Stomach smooth muscle (tissue), 2 donors: ENCODE data around the gene AIDA.

Experiments used
- H3K27ac ChIP-seq: one replicate; pipeline ENCODE4 v1.7.0; 2013; ENCODE audit warnings: mild to moderate bottlenecking, low read length, inconsistent platforms
- H3K27me3 ChIP-seq, 2 donors: one replicate each; pipeline ENCODE4 v1.7.0; 2013; ENCODE audit warnings: low read length in 2 of 2; ENCODE audit not compliant: insufficient read depth in 2 of 2, control insufficient read depth in 1 of 2
- H3K36me3 ChIP-seq, 2 donors: one replicate each; pipeline ENCODE4 v1.7.0; 2013; ENCODE audit warnings: low read length in 2 of 2; ENCODE audit not compliant: control insufficient read depth in 2 of 2, insufficient read depth in 2 of 2
- H3K4me1 ChIP-seq: one replicate; pipeline ENCODE4 v1.7.0; 2013; ENCODE audit warnings: low read length; ENCODE audit not compliant: control insufficient read depth, insufficient read depth
- H3K4me3 ChIP-seq, 2 donors: one replicate each; pipeline ENCODE4 v1.7.0; 2013; ENCODE audit warnings: low read length in 2 of 2
- H3K9ac ChIP-seq, 2 donors: one replicate each; pipeline ENCODE4 v1.7.0; 2013; ENCODE audit warnings: low read length in 2 of 2, mild to moderate bottlenecking in 1 of 2
- H3K9me3 ChIP-seq, 2 donors: one replicate each; pipeline ENCODE4 v1.7.0; 2013; ENCODE audit warnings: low read length in 2 of 2; ENCODE audit not compliant: control insufficient read depth in 2 of 2
- donor health status: healthy.
- donor health status: Pancreatic carcinoma.

The AIDA gene

DNA sequence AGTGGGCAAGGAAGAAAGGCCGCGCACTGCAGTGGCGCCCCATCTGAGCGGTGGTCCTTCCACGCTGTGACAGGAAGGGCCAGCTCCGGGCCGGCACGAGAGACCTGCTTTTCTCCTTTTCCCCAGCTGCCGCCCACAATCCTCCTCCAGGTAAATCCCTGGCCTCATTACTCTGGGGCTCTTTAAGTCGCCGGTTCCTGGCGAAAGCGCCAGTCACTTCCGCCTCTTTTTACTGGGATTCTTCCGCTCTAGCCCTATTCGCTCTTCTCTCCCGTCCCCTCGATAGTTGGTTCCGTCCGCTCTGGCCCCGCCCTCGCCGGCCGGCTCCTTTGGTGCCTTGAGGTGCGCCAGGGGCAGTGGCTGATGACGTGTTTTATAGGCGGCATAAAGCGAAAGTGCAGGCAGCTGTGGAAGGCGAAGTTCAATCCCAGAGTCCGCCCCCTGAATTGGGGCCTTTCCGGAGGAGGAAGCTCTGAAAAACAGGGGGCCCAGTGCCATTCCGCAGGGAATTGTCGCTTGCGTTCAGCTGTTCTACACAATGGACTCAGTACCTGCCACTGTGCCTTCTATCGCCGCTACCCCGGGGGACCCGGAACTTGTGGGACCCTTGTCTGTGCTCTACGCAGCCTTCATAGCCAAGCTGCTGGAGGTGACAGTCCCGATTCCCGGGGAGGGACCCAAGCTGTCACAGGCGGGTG is 68.2 kb downstream of the AIDA start:
- H3K4me1 ChIP-seq = peaks cover 4% of the 10 kb centered on the region
- no peaks in the 10 kb centered on the region for H3K27me3 ChIP-seq
- H3K9ac ChIP-seq = peak overlapping the region; percentile 96 to 100
- H3K27ac ChIP-seq = peak overlapping the region; percentile 88
- no peaks in the 10 kb centered on the region for H3K9me3 ChIP-seq
- peaks cover 0 to 3% of the 10 kb centered on the region in 2 donors for H3K36me3 ChIP-seq
- peak overlapping the region; percentile 93 to 100 for H3K4me3 ChIP-seq

DNA sequence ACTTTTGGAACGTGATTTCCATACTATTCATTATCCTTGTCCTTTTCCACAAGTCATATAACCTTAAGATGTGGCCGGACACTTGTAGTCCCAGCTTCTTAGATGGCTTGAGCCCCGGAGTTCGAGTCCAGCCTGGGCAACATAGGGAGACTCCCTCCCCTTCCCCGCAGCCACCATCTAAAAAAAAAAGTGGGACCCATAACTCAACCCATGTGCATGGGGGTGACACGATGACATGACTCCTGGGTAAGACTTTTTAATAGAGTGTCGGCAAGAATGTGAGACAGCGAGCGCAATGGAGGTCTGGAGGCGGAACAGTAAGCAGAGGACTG is 68.7 kb downstream of the AIDA start:
- H3K27me3 ChIP-seq = no peaks in the 10 kb centered on the region
- H3K9ac ChIP-seq = peak overlapping the region; percentile 86 to 100
- peak overlapping the region; percentile 88 for H3K27ac ChIP-seq
- H3K9me3 ChIP-seq = no peaks in the 10 kb centered on the region
- peak overlapping the region; percentile 93 to 100 for H3K4me3 ChIP-seq
- peaks cover 4% of the 10 kb centered on the region for H3K4me1 ChIP-seq
- peaks cover 0 to 3% of the 10 kb centered on the region in 2 donors for H3K36me3 ChIP-seq

DNA sequence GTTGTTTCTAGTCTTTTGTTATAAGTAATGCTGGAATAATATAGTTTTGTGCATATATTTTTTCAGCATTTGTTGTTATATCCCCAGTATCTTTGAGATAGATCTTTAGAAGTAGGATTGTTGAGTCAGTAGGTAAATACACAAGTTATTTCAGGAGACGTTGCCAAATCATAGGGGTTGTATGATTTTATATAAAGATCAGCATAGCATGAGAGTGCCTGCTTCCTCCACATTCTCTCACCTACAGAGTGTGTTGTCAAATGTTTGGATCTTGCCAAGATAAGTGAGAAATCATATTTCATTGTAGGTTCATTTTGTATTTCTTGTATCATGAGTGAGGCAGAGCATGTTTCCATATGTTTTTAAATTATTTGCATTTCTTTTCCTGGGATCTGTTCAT is 69.8 kb downstream of the AIDA start:
- Histone ChIP-seq H3K36me3 (peaks cover 0 to 9% of the 10 kb centered on the region in 2 donors), H3K9ac (no peak overlapping the region), H3K27me3 (no peaks in the 10 kb centered on the region), H3K9me3 (no peaks in the 10 kb centered on the region), H3K4me1 (peaks cover 4% of the 10 kb centered on the region), H3K27ac (no peak overlapping the region), H3K4me3 (no peak overlapping the region)

DNA sequence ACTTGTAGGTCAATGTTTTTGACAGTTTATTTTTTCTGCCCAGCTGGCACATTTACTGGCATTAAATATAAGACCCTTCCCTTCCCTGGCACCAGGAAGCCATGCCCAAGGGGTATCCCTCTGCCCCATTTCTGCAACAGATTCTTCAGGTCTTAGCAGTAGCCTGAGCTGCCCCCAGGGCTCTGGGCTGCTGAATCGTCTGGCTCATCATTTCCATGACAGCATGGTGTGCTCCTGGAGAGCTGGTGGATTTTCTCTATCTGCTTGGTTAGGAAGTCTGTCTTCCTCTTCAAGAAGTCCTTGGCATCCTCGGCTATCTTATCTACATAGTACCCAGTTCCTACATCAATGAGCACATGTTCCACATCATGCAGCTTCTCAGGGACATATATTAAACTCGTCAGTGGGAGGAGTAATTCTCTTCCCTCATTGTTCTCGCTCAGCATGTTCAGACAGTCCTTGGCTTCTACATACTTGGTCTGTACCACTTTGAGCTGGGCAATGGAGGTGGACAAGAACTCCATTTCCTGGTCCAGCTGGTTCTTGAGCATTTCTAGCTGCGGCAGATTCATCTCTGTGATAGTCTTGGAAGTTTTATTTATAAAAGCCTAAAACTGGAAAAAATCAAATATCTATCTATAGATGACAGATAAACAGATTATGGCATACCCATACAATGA is 70.9 kb downstream of the AIDA start:
- H3K9ac ChIP-seq = no peak overlapping the region
- H3K4me1 ChIP-seq = peaks cover 4% of the 10 kb centered on the region
- no peak overlapping the region for H3K27ac ChIP-seq
- H3K9me3 ChIP-seq = no peaks in the 10 kb centered on the region
- H3K36me3 ChIP-seq = peaks cover 0 to 9% of the 10 kb centered on the region in 2 donors
- no peaks in the 10 kb centered on the region for H3K27me3 ChIP-seq
- H3K4me3 ChIP-seq = no peak overlapping the region

DNA sequence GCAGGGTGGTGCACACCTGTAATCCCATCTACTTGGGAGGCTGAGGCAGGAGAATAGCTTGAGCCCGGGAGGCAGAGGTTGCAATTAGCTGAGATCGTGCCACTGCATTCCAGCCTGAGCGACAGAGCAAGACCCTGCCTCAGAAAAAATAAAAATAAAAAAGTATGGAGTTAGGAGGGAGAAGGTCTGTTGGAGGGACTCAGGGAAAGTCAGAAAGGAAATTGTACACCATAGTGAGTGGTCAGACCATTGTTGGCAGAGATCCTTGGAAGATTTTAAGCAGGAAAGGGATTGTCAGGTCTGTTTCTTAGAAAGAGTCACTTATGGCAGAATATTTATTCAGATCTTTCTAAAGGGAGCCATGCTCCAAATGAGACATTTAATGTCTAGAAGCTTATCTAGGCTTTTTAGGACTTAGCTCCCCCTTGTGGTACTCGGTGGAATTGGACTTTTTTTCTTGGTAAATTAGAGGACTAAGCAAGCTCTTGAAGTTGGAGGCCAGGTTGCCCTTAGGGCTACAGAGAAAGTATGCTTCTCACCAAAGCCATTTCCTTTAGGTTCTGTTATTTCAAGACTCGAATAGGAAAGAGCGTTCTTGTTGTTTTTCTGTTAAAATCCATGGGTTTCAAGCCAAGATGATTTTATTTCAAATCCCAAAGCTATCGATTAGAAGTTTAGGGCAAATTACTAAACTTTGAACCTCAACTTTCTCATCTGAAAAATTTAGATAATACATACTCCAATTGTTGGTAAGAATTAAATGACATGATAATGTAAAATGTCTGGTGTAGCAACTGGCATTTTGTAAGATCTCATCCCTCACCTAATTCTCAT is 77.9 kb downstream of the AIDA start:
- Histone ChIP-seq H3K9ac (no peak overlapping the region), H3K36me3 (peaks cover 21% of the 10 kb centered on the region in 2 donors), H3K4me1 (no peaks in the 10 kb centered on the region), H3K9me3 (no peaks in the 10 kb centered on the region), H3K4me3 (no peak overlapping the region), H3K27ac (no peak overlapping the region), H3K27me3 (no peaks in the 10 kb centered on the region)

DNA sequence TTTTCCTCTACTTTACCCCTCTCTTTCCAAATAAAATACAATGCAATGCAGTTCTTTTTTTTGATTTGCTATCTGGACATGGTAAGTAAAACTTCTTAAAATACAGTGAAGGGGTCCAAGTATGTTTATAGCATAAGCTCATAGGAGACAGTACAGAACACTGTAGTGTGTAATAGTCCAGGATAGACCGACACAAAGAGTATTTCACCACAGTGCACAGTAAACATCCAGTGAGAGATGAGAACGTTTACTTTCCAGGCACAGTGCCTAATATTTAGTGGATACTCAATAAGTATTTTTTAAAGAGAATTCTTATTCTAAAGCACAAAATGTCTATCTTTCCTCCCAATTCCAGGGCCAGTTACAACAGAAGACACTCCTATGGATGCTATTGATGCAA is 79.5 kb downstream of the AIDA start:
- no peaks in the 10 kb centered on the region for H3K9me3 ChIP-seq
- H3K36me3 ChIP-seq = peaks cover 27 to 37% of the 10 kb centered on the region in 2 donors
- no peaks in the 10 kb centered on the region for H3K4me1 ChIP-seq
- no peak overlapping the region for H3K4me3 ChIP-seq
- no peaks in the 10 kb centered on the region for H3K27me3 ChIP-seq
- H3K27ac ChIP-seq = no peak overlapping the region
- no peak overlapping the region for H3K9ac ChIP-seq

DNA sequence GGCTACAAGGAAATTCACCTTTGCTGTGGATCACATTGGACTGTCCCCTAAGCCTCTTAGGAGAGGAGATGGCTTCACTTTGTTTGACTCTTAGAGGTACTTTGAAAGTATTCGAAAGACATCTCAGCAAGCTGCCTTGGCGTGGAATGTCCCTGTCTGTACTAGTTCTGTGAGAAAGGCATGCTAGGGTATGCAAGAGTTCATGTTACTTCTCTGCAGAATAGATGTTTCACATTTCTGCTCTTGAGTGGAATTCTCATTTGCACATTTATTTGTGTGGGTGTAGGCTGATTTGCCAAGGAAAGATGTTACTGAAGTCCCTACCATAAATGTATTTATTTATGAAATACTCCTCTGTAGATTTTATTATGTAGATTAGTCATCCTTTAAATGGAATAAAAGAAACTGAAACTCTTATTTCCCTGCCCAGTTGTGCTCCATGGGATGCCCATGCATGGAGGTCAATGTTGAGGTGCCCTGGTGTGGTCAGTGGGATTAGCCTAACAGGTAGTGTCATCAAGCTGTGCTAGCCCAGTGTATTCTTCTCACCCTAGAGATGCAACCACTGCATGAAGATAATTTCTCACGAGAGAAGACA is 80.6 kb downstream of the AIDA start:
- H3K4me3 ChIP-seq = no peak overlapping the region
- H3K4me1 ChIP-seq = no peaks in the 10 kb centered on the region
- H3K27me3 ChIP-seq = no peaks in the 10 kb centered on the region
- no peaks in the 10 kb centered on the region for H3K9me3 ChIP-seq
- peaks cover 31 to 45% of the 10 kb centered on the region in 2 donors for H3K36me3 ChIP-seq
- H3K27ac ChIP-seq = no peak overlapping the region
- H3K9ac ChIP-seq = no peak overlapping the region

DNA sequence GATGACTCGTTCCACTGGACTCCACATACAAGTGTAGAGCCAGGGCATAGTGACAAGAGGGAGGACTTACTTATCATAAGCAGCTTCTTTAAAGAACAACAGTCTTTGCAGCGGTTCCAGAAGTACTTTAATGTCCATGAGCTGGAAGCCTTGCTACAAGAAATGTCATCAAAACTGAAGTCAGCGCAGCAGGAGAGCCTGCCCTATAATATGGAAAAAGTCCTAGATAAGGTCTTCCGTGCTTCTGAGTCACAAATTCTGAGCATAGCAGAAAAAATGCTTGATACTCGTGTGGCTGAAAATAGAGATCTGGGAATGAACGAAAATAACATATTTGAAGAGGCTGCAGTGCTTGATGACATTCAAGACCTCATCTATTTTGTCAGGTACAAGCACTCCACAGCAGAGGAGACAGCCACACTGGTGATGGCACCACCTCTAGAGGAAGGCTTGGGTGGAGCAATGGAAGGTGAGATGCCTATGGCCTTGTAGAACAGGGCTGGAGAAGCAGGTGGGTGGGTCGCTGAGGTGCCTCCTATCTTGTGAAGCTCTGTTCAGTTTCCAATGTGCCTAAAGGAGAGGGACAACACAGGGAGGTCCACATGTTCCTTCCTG is 82.3 kb downstream of the AIDA start:
- H3K36me3 ChIP-seq = peaks cover 38 to 49% of the 10 kb centered on the region in 2 donors

DNA sequence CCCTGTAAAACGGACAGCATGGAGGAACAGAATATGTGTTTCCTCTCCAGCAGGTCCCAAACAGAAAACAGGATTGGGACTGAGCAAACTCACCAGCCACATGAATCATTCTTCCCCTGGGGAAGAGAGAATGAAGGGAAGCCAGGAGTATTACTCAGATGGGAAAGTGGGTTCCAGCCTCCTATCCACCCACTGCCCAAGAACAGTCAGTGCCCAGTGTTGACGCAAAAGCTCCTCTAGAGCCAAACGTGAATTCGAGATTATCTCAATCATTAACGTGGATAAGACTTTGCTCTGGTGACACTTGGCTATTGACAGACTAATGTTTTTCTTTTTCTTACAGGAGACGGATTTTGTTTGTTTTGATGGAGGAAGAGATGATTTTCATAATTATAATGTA is 85.1 kb downstream of the AIDA start:
- no peaks in the 10 kb centered on the region for H3K27me3 ChIP-seq
- no peak overlapping the region for H3K9ac ChIP-seq
- H3K9me3 ChIP-seq = no peaks in the 10 kb centered on the region
- H3K27ac ChIP-seq = no peak overlapping the region
- no peak overlapping the region for H3K4me3 ChIP-seq
- peaks cover 45 to 46% of the 10 kb centered on the region in 2 donors for H3K36me3 ChIP-seq
- no peaks in the 10 kb centered on the region for H3K4me1 ChIP-seq

More for the DNA sequence above, 82.3 kb downstream of the AIDA start:
- Histone ChIP-seq H3K27ac (no peak overlapping the region), H3K4me1 (no peaks in the 10 kb centered on the region), H3K4me3 (no peak overlapping the region), H3K27me3 (no peaks in the 10 kb centered on the region), H3K9ac (no peak overlapping the region), H3K9me3 (no peaks in the 10 kb centered on the region)

DNA sequence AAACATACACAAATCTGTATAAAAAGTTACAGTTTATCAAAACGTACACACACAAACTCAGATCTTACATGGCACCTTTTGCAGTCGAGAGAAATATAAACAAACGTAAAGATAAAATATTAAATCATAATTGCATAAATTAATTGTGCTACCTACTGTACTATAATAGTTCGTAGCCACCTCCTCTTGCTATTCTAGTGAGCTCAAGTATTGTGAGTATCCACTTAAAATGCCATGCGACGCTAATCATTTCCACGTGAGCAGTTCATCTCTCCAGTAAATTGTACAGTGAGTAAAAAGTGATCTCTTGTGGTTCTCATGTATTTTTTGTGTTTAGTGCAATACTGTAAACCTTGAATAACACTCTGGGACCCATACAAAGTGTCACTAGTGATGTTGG is 88.1 kb downstream of the AIDA start:
- Histone ChIP-seq H3K9ac (no peak overlapping the region), H3K4me1 (no peaks in the 10 kb centered on the region), H3K36me3 (peaks cover 33 to 35% of the 10 kb centered on the region in 2 donors), H3K27ac (no peak overlapping the region), H3K27me3 (no peaks in the 10 kb centered on the region), H3K4me3 (no peak overlapping the region), H3K9me3 (no peaks in the 10 kb centered on the region)
